Urinary bladder (tissue), 4 donors: ENCODE measurements around the gene WNT9A. TPM values are rescaled to one million over a fixed set of nuclear protein-coding genes. Genes with fewer than 3 reads are reported as not detected.
"Not testable (repeated sequence)": the region's sequence is repeated elsewhere in the genome, so short reads cannot be mapped to it uniquely, and the experiment has no call there.

Source experiments
- DNase-seq: peaks from one replicate; pipeline ENCODE4 v3.0.0-alpha.2; 2015; ENCODE audit errors: extremely low spot score
- H3K27ac ChIP-seq: one replicate; pipeline ENCODE4 v1.5.1; 2013; ENCODE audit warnings: low read depth, mild to moderate bottlenecking, moderate library complexity
- H3K36me3 ChIP-seq: one replicate; pipeline ENCODE4 v1.6.1; 2013; ENCODE audit warnings: mild to moderate bottlenecking, moderate library complexity; ENCODE audit not compliant: insufficient read depth
- H3K4me1 ChIP-seq: one replicate; pipeline ENCODE4 v1.6.1; 2013; ENCODE audit warnings: mild to moderate bottlenecking, moderate library complexity; ENCODE audit not compliant: insufficient read depth
- H3K4me3 ChIP-seq: one replicate; pipeline ENCODE4 v1.5.1; 2013; ENCODE audit warnings: low read depth, low read length
- WGBS: extraction: QIAGEN DNeasy Blood & Tissue Kit; methylation state at CpG from one replicate; pipeline ENCODE4 v1.1.7; 2013; 5-methylcytosine and 5-hydroxymethylcytosine counted together
- polyA plus RNA-seq: library from polyadenylated mRNA; stranded (reverse); fragments of 200-250 nt; gene quantifications from one replicate; pipeline ENCODE4 v1.2.3, GENCODE V29; 2013
- total RNA-seq: library from RNA; depleted of rRNA; stranded (reverse); fragments of >200 nt; gene quantifications from one replicate; pipeline ENCODE4 v1.2.3, GENCODE V29; 2014
- donor health status: healthy with polysubstance abuse.
- donor health status: healthy.

Gene WNT9A, protein sequence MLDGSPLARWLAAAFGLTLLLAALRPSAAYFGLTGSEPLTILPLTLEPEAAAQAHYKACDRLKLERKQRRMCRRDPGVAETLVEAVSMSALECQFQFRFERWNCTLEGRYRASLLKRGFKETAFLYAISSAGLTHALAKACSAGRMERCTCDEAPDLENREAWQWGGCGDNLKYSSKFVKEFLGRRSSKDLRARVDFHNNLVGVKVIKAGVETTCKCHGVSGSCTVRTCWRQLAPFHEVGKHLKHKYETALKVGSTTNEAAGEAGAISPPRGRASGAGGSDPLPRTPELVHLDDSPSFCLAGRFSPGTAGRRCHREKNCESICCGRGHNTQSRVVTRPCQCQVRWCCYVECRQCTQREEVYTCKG
- total RNA-seq (2.7 TPM), polyA plus RNA-seq (9.4 TPM)

DNA sequence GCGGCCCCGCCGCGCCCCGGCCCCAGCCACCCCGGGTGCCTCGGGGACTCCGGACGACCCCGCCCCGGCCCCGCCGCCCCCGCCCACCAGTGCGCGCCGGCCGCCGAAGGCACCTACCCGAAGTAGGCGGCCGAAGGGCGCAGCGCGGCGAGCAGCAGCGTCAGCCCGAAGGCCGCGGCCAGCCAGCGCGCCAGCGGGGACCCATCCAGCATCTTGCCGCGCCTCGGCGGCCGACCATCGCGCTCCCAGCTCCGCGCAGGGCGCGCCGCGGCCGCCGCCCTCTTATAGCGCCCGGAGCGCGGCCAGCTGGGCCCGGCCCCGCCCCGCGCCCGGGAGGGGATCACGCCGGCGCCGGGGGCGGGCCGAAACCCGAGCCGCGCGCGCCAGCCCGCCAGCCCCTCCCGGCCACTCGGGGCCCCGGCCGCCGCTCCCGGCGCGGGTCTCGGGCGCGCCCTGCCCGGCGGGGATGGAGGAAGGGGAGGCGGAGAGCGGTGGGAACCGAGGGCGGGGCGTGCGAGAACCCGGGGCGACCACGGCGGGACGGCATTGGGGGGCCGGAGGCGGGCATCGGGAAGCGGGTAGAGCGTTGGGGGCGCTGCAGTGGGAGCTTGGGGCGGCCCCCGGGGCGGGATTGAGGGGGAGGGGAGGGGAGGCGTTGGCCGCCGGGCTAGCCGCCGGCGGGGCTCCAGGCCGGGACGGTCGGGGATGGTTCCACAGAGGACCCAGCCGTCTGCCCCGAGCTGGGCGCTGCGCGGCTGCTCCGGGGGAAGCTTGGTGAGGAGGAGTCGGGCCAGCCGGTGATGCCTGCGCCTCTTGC lies at the start of gene WNT9A:
Gene WNT9A, minus strand, starts transcription at position 257 of the 817 bp plus-strand sequence. Its CDS starts 45 bp downstream, at position 212.
- no peaks in the 10 kb centered on the region for H3K4me1 ChIP-seq
- no peaks in the 10 kb centered on the region for H3K36me3 ChIP-seq
- WGBS = under 1% methylated on average over 120 of the region's 120 CpGs
- peak within 1 kb of the TSS; percentile 65 for H3K27ac ChIP-seq
- DNase-seq = no peak
- H3K4me3 ChIP-seq = peak within 1 kb of the TSS; percentile 56

- H3K4me3 ChIP-seq = no peak overlapping the region
- H3K4me1 ChIP-seq = no peaks in the 10 kb centered on the region
- 12% methylated on average over 1 of the region's 1 CpG for WGBS
- no peak overlapping the region for H3K27ac ChIP-seq
- no peak for DNase-seq
- no peaks in the 10 kb centered on the region for H3K36me3 ChIP-seq
Measured at GRCh38 chr1:227996187-227996950, 48.6 kb upstream of the WNT9A start.

- no peaks in the 10 kb centered on the region for H3K36me3 ChIP-seq
- DNase-seq = no peak
- 62% methylated on average over 7 of the region's 7 CpGs for WGBS
Measured at GRCh38 chr1:227994632-227995300, 47.0 kb upstream of the WNT9A start.

GRCh38 chr1:227987181-227987580 lies 39.4 kb upstream of the WNT9A start:
- Histone ChIP-seq H3K4me1 (no peaks in the 10 kb centered on the region), H3K36me3 (no peaks in the 10 kb centered on the region), H3K4me3 (no peak overlapping the region), H3K27ac (no peak overlapping the region)
- DNase-seq = no peak
- WGBS = 93% methylated on average over 2 of the region's 2 CpGs

More at GRCh38 chr1:227994632-227995300, 47.0 kb upstream of the WNT9A start:
- no peak overlapping the region for H3K27ac ChIP-seq
- H3K4me3 ChIP-seq = no peak overlapping the region
- no peaks in the 10 kb centered on the region for H3K4me1 ChIP-seq

GRCh38 chr1:227975583-227976283 lies 28.0 kb upstream of the WNT9A start:
- H3K27ac ChIP-seq, H3K4me3 ChIP-seq, H3K36me3 ChIP-seq, DNase-seq, H3K4me1 ChIP-seq: not testable (repeated sequence)
- 87% methylated on average over 17 of the region's 21 CpGs for WGBS

- H3K36me3 ChIP-seq, H3K27ac ChIP-seq, H3K4me3 ChIP-seq, DNase-seq, H3K4me1 ChIP-seq: not testable (repeated sequence)
- 87% methylated on average over 32 of the region's 32 CpGs for WGBS
Measured at GRCh38 chr1:227973724-227974288, 26.1 kb upstream of the WNT9A start.

GRCh38 chr1:227972843-227973374 lies 25.2 kb upstream of the WNT9A start:
- H3K27ac ChIP-seq, H3K4me3 ChIP-seq, H3K36me3 ChIP-seq, DNase-seq, H3K4me1 ChIP-seq: not testable (repeated sequence)
- WGBS = 63% methylated on average over 22 of the region's 22 CpGs

GRCh38 chr1:227972283-227972679 lies 24.5 kb upstream of the WNT9A start:
- H3K27ac ChIP-seq, DNase-seq, H3K36me3 ChIP-seq, H3K4me3 ChIP-seq, H3K4me1 ChIP-seq: not testable (repeated sequence)
- WGBS = 91% methylated on average over 15 of the region's 19 CpGs

- 84% methylated on average over 23 of the region's 27 CpGs for WGBS
- H3K4me3 ChIP-seq, DNase-seq, H3K4me1 ChIP-seq, H3K27ac ChIP-seq, H3K36me3 ChIP-seq: not testable (repeated sequence)
Measured at GRCh38 chr1:227971643-227972282, 24.0 kb upstream of the WNT9A start.

GRCh38 chr1:227971216-227971615 lies 23.5 kb upstream of the WNT9A start:
- H3K36me3 ChIP-seq, H3K4me3 ChIP-seq, DNase-seq, H3K4me1 ChIP-seq, H3K27ac ChIP-seq: not testable (repeated sequence)
- whole genome bisulfite sequencing = 95% methylated on average over 12 of the region's 17 CpGs

- not testable (repeated sequence) for H3K27ac ChIP-seq, H3K4me1 ChIP-seq, H3K36me3 ChIP-seq, DNase-seq, H3K4me3 ChIP-seq
- 83% methylated on average over 36 of the region's 36 CpGs for WGBS
Measured at GRCh38 chr1:227970076-227970995, 22.6 kb upstream of the WNT9A start.
